ENCODE data around the gene STK4. TPM values are rescaled to one million over a fixed set of nuclear protein-coding genes. Genes with fewer than 3 reads are reported as not detected.

The STK4 gene
- total and polyA plus RNA-seq, 2 donors (not counting 3 experiments of a cell fraction or from before 2014, with no cell fraction given): 9.1 to 29.6 TPM

GRCh38 chr20:45094864-45095574, 128.7 kb downstream of the STK4 start:
- Histone ChIP-seq H3K36me3 (ENCODE audit: control insufficient read depth in 2 of 2, extremely low read depth in 1 of 2, insufficient read depth in 2 of 2, low read length in 2 of 2) (no peaks in the 10 kb centered on the region), H3K79me2 (ENCODE audit: control insufficient read depth, insufficient read depth, low read length) (no peaks in the 10 kb centered on the region), H3K27me3 (ENCODE audit: control insufficient read depth in 2 of 2, insufficient read depth in 2 of 2, low read length in 2 of 2) (peaks cover 23 to 25% of the 10 kb centered on the region in 2 experiments), H3K9me1 (replicated peaks; ENCODE audit: control insufficient read depth, extremely low read depth, insufficient read depth, low read length) (no peaks in the 10 kb centered on the region), H4K20me1 (replicated peaks; ENCODE audit: control insufficient read depth, extremely low read depth, insufficient read depth, low read length) (no peaks in the 10 kb centered on the region), H3K27ac (ENCODE audit: insufficient read depth, low read depth, low read length) (no peak overlapping the region), H3K9me3 (replicated peaks; ENCODE audit: control insufficient read depth, insufficient read depth, low read length) (no peaks in the 10 kb centered on the region), H3K4me1 (ENCODE audit: control insufficient read depth, extremely low read depth, insufficient read depth, low read length) (no peaks in the 10 kb centered on the region), H3K4me3 (replicated peaks in 1 of 3; ENCODE audit: insufficient read depth in 1 of 3, low read depth in 1 of 3, low read length in 3 of 3) (no peak overlapping the region), H2AFZ (ENCODE audit: low read depth, low read length) (no peak overlapping the region), H3K4me2 (ENCODE audit: insufficient read depth, low read length) (no peak overlapping the region), H3K9ac (replicated peaks; ENCODE audit: extremely low read depth, insufficient read depth, low read length) (no peak overlapping the region)
- no TSS peak for BruUV-seq (replicated peaks)
- POLR2A ChIA-PET: no interaction called here
- intact Hi-C loops (cut with micrococcal nuclease) (loop anchor here (1.0 to 5.0 kb wide), 6 partner anchors 51 to 677 kb away; partner anchors contain the start of genes KCNK15 and YWHAB), dilution Hi-C loops (cut with MboI; ENCODE audit: extremely low pct_ligation_motif_present, low sequenced_read_pairs) (no loop called here)
- TF ChIP-seq POLR2A (IDR thresholded peaks at IDR 0.05; ENCODE audit: low read depth, low read length) (no peak), POLR2AphosphoS5 (IDR thresholded peaks at IDR 0.05; ENCODE audit: insufficient read depth, low read depth, low read length) (no peak), EZH2 (IDR thresholded peaks at IDR 0.05; ENCODE audit: borderline replicate concordance, low read depth, low read length, severe bottlenecking) (no peak), FOS (IDR thresholded peaks at IDR 0.05; ENCODE audit: borderline replicate concordance, insufficient read depth, low read length) (no peak), GATA2 (IDR thresholded peaks at IDR 0.05; ENCODE audit: insufficient read depth, insufficient read length, low read depth, low read length) (no peak), JUN (IDR thresholded peaks at IDR 0.05; ENCODE audit: borderline replicate concordance, insufficient read depth, insufficient read length, low read depth) (no peak), MYC (IDR thresholded peaks at IDR 0.05; ENCODE audit: low read depth, low read length) (no peak)
- TF ChIP-seq, protein P1, sequence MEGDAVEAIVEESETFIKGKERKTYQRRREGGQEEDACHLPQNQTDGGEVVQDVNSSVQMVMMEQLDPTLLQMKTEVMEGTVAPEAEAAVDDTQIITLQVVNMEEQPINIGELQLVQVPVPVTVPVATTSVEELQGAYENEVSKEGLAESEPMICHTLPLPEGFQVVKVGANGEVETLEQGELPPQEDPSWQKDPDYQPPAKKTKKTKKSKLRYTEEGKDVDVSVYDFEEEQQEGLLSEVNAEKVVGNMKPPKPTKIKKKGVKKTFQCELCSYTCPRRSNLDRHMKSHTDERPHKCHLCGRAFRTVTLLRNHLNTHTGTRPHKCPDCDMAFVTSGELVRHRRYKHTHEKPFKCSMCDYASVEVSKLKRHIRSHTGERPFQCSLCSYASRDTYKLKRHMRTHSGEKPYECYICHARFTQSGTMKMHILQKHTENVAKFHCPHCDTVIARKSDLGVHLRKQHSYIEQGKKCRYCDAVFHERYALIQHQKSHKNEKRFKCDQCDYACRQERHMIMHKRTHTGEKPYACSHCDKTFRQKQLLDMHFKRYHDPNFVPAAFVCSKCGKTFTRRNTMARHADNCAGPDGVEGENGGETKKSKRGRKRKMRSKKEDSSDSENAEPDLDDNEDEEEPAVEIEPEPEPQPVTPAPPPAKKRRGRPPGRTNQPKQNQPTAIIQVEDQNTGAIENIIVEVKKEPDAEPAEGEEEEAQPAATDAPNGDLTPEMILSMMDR (IDR thresholded peaks at IDR 0.05; ENCODE audit: extremely low read depth in 1 of 2, insufficient read depth in 1 of 2, low read depth in 1 of 2, low read length in 2 of 2): no peak
- TF ChIP-seq, protein P2, sequence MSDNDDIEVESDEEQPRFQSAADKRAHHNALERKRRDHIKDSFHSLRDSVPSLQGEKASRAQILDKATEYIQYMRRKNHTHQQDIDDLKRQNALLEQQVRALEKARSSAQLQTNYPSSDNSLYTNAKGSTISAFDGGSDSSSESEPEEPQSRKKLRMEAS (IDR thresholded peaks at IDR 0.05; ENCODE audit: insufficient read depth, insufficient read length): no peak
- FAIRE-seq (no peak), DNase-seq (ENCODE audit: low read depth, low spot score) (no peak)
- CTCF ChIA-PET: interaction anchor here (0.7 to 12.2 kb wide), 33 partner anchors 8 to 676 kb away, joined by 3 to 411 read pairs (median 6); partner anchors contain the start of genes TOMM34 and WFDC5

Measured in endothelial cell of umbilical vein (primary cell).